ENCODE measurements around the gene ACSL4.

The ACSL4 gene

GRCh38 chrX:109691752-109692151, 41.3 kb downstream of the ACSL4 start:
- Histone ChIP-seq H3K27me3 (ENCODE audit: control insufficient read depth in 3 of 3, insufficient read depth in 3 of 3, low read depth in 1 of 3, low read length in 3 of 3) (no peaks in the 10 kb centered on the region), H3K27ac (replicated peaks; ENCODE audit: low read length) (no peak overlapping the region), H2BK15ac (ENCODE audit: low read length) (no peak overlapping the region), H4K8ac (ENCODE audit: low read depth, low read length) (no peak overlapping the region), H3K4me1 (ENCODE audit: control insufficient read depth in 2 of 2, insufficient read depth in 1 of 2, low read depth in 1 of 2, low read length in 2 of 2) (no peaks in the 10 kb centered on the region), H3K36me3 (replicated peaks in 1 of 2; ENCODE audit: control insufficient read depth in 2 of 2, insufficient read depth in 2 of 2, low read length in 2 of 2) (no peaks in the 10 kb centered on the region), H3K4me3 (ENCODE audit: low read length in 2 of 2) (no peak overlapping the region), H2BK5ac (ENCODE audit: low read length) (no peak overlapping the region), H2BK12ac (ENCODE audit: low read length) (no peak overlapping the region), H2AK5ac (ENCODE audit: low read depth, low read length) (no peak overlapping the region), H3K79me1 (ENCODE audit: low read depth, low read length) (no peaks in the 10 kb centered on the region), H2AFZ (ENCODE audit: low read length) (no peak overlapping the region), H4K91ac (ENCODE audit: low read depth, low read length, poor library complexity) (no peak overlapping the region), H2BK120ac (ENCODE audit: low read depth, low read length) (no peak overlapping the region), H3K18ac (ENCODE audit: low read length) (no peak overlapping the region), H3K9me3 (replicated peaks in 1 of 2; ENCODE audit: control insufficient read depth in 2 of 2, insufficient read depth in 1 of 2, low read depth in 1 of 2, low read length in 2 of 2) (no peaks in the 10 kb centered on the region), H3K4ac (ENCODE audit: low read length) (no peak overlapping the region), H3K23ac (ENCODE audit: low read depth, low read length, poor library complexity) (no peak overlapping the region), H3K4me2 (ENCODE audit: insufficient read depth, low read length, poor library complexity, severe bottlenecking) (no peak overlapping the region), H3K14ac (ENCODE audit: low read length) (no peak overlapping the region), H3K9ac (ENCODE audit: low read depth, low read length, poor library complexity) (no peak overlapping the region)
- WGBS, 2 donors (ENCODE audit: extremely low coverage in 2 of 2, insufficient read length in 2 of 2, insufficient replicate concordance in 1 of 2) = no CpG with 5 or more reads among the region's 2 CpGs
- no peak for DNase-seq (ENCODE audit: low spot score)

DNA sequence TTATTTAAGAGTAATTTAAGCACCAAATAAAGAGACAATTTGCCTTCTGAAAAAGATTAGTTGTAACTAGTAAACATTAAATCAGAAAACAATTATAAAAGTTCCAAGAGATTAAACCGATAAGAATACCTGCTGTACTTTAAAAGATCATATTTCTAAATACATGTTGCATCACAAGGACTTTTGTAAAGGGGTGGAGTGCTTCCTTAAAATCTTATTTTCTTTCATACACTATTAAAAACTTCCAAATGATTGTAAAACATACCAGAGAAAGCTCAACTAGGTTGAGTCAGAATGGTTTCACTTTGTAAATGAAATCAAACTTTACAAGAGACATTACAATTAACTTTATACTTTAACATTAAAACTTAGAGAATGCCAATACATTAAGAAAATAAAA, 41.8 kb downstream of the ACSL4 start:
- no CpG with 5 or more reads among the region's 1 CpG for WGBS, 2 donors (ENCODE audit: extremely low coverage in 2 of 2, insufficient read length in 2 of 2, insufficient replicate concordance in 1 of 2)
- H2BK120ac ChIP-seq (ENCODE audit: low read depth, low read length) = no peak overlapping the region

GRCh38 chrX:109687903-109688302, 45.2 kb downstream of the ACSL4 start:
- Histone ChIP-seq H3K23ac (ENCODE audit: low read depth, low read length, poor library complexity) (no peak overlapping the region), H2BK5ac (ENCODE audit: low read length) (no peak overlapping the region), H2AFZ (ENCODE audit: low read length) (no peak overlapping the region), H3K27me3 (ENCODE audit: control insufficient read depth in 3 of 3, insufficient read depth in 3 of 3, low read depth in 1 of 3, low read length in 3 of 3) (no peaks in the 10 kb centered on the region), H2BK15ac (ENCODE audit: low read length) (no peak overlapping the region), H3K79me1 (ENCODE audit: low read depth, low read length) (no peaks in the 10 kb centered on the region), H3K4me3 (ENCODE audit: low read length in 2 of 2) (no peak overlapping the region), H3K36me3 (replicated peaks in 1 of 2; ENCODE audit: control insufficient read depth in 2 of 2, insufficient read depth in 2 of 2, low read length in 2 of 2) (no peaks in the 10 kb centered on the region), H2BK12ac (ENCODE audit: low read length) (no peak overlapping the region), H3K9ac (ENCODE audit: low read depth, low read length, poor library complexity) (no peak overlapping the region), H3K27ac (replicated peaks; ENCODE audit: low read length) (no peak overlapping the region), H4K8ac (ENCODE audit: low read depth, low read length) (no peak overlapping the region), H3K18ac (ENCODE audit: low read length) (no peak overlapping the region), H3K14ac (ENCODE audit: low read length) (no peak overlapping the region), H3K9me3 (replicated peaks in 1 of 2; ENCODE audit: control insufficient read depth in 2 of 2, insufficient read depth in 1 of 2, low read depth in 1 of 2, low read length in 2 of 2) (no peaks in the 10 kb centered on the region), H2AK5ac (ENCODE audit: low read depth, low read length) (no peak overlapping the region), H2BK120ac (ENCODE audit: low read depth, low read length) (no peak overlapping the region), H3K4ac (ENCODE audit: low read length) (no peak overlapping the region), H4K91ac (ENCODE audit: low read depth, low read length, poor library complexity) (no peak overlapping the region), H3K4me2 (ENCODE audit: insufficient read depth, low read length, poor library complexity, severe bottlenecking) (no peak overlapping the region), H3K4me1 (ENCODE audit: control insufficient read depth in 2 of 2, insufficient read depth in 1 of 2, low read depth in 1 of 2, low read length in 2 of 2) (no peaks in the 10 kb centered on the region)
- no peak for DNase-seq (ENCODE audit: low spot score)
- WGBS, 2 donors (ENCODE audit: extremely low coverage in 2 of 2, insufficient read length in 2 of 2, insufficient replicate concordance in 1 of 2) = no CpG with 5 or more reads among the region's 1 CpG

More for the DNA sequence above, 41.8 kb downstream of the ACSL4 start:
- Histone ChIP-seq H2BK15ac (ENCODE audit: low read length) (no peak overlapping the region), H4K91ac (ENCODE audit: low read depth, low read length, poor library complexity) (no peak overlapping the region), H3K9ac (ENCODE audit: low read depth, low read length, poor library complexity) (no peak overlapping the region), H3K79me1 (ENCODE audit: low read depth, low read length) (no peaks in the 10 kb centered on the region), H2AFZ (ENCODE audit: low read length) (no peak overlapping the region), H3K14ac (ENCODE audit: low read length) (no peak overlapping the region), H2BK12ac (ENCODE audit: low read length) (no peak overlapping the region), H2BK5ac (ENCODE audit: low read length) (no peak overlapping the region), H3K4me2 (ENCODE audit: insufficient read depth, low read length, poor library complexity, severe bottlenecking) (no peak overlapping the region), H3K27me3 (ENCODE audit: control insufficient read depth in 3 of 3, insufficient read depth in 3 of 3, low read depth in 1 of 3, low read length in 3 of 3) (no peaks in the 10 kb centered on the region), H3K4ac (ENCODE audit: low read length) (no peak overlapping the region), H3K4me3 (ENCODE audit: low read length in 2 of 2) (no peak overlapping the region), H3K23ac (ENCODE audit: low read depth, low read length, poor library complexity) (no peak overlapping the region), H4K8ac (ENCODE audit: low read depth, low read length) (no peak overlapping the region), H3K36me3 (replicated peaks in 1 of 2; ENCODE audit: control insufficient read depth in 2 of 2, insufficient read depth in 2 of 2, low read length in 2 of 2) (no peaks in the 10 kb centered on the region), H3K9me3 (replicated peaks in 1 of 2; ENCODE audit: control insufficient read depth in 2 of 2, insufficient read depth in 1 of 2, low read depth in 1 of 2, low read length in 2 of 2) (no peaks in the 10 kb centered on the region), H3K27ac (replicated peaks; ENCODE audit: low read length) (no peak overlapping the region), H3K18ac (ENCODE audit: low read length) (no peak overlapping the region), H3K4me1 (ENCODE audit: control insufficient read depth in 2 of 2, insufficient read depth in 1 of 2, low read depth in 1 of 2, low read length in 2 of 2) (no peaks in the 10 kb centered on the region), H2AK5ac (ENCODE audit: low read depth, low read length) (no peak overlapping the region)
- DNase-seq (ENCODE audit: low spot score) = no peak

DNA sequence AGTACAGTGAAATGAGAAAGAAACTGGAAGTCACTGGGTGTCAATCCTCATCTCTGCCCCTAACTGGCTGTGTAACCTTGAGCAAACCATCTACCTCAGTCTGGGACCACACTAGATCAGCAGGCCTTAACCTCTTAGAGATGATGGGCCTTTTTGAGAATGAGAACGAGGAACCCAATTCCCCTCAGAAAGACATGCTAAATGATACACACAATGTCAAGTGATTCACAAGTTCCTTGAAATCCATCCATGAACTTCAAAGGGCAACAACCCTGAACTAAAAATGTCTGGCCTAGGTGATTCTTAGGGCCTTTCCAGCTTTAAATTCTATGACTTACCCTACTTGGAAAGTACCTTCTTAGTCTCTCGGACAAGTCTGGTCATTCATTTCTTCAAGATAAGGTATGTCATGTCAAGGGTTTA, 47.4 kb downstream of the ACSL4 start:
- Histone ChIP-seq H3K18ac (ENCODE audit: low read length) (no peak overlapping the region), H2AK5ac (ENCODE audit: low read depth, low read length) (no peak overlapping the region), H3K4me2 (ENCODE audit: insufficient read depth, low read length, poor library complexity, severe bottlenecking) (no peak overlapping the region), H2BK15ac (ENCODE audit: low read length) (no peak overlapping the region), H2BK5ac (ENCODE audit: low read length) (no peak overlapping the region), H3K27me3 (ENCODE audit: control insufficient read depth in 3 of 3, insufficient read depth in 3 of 3, low read depth in 1 of 3, low read length in 3 of 3) (no peaks in the 10 kb centered on the region), H3K4me3 (ENCODE audit: low read length in 2 of 2) (no peak overlapping the region), H3K9ac (ENCODE audit: low read depth, low read length, poor library complexity) (no peak overlapping the region), H3K4ac (ENCODE audit: low read length) (no peak overlapping the region), H4K8ac (ENCODE audit: low read depth, low read length) (no peak overlapping the region), H3K4me1 (ENCODE audit: control insufficient read depth in 2 of 2, insufficient read depth in 1 of 2, low read depth in 1 of 2, low read length in 2 of 2) (no peaks in the 10 kb centered on the region), H3K27ac (replicated peaks; ENCODE audit: low read length) (no peak overlapping the region), H3K79me1 (ENCODE audit: low read depth, low read length) (no peaks in the 10 kb centered on the region), H3K36me3 (replicated peaks in 1 of 2; ENCODE audit: control insufficient read depth in 2 of 2, insufficient read depth in 2 of 2, low read length in 2 of 2) (no peaks in the 10 kb centered on the region), H2BK120ac (ENCODE audit: low read depth, low read length) (no peak overlapping the region), H2AFZ (ENCODE audit: low read length) (no peak overlapping the region), H3K9me3 (replicated peaks in 1 of 2; ENCODE audit: control insufficient read depth in 2 of 2, insufficient read depth in 1 of 2, low read depth in 1 of 2, low read length in 2 of 2) (no peaks in the 10 kb centered on the region), H4K91ac (ENCODE audit: low read depth, low read length, poor library complexity) (no peak overlapping the region), H2BK12ac (ENCODE audit: low read length) (no peak overlapping the region), H3K14ac (ENCODE audit: low read length) (no peak overlapping the region), H3K23ac (ENCODE audit: low read depth, low read length, poor library complexity) (no peak overlapping the region)
- no peak for DNase-seq (ENCODE audit: low spot score)
- no CpG with 5 or more reads among the region's 2 CpGs for WGBS, 2 donors (ENCODE audit: extremely low coverage in 2 of 2, insufficient read length in 2 of 2, insufficient replicate concordance in 1 of 2)
